HEK293 (cell line): ENCODE measurements around the gene PRKRA.
"Not testable (repeated sequence)": the region's sequence is repeated elsewhere in the genome, so short reads cannot be mapped to it uniquely, and the experiment has no call there.

Experiments
- CTCF ChIA-PET: fragments of 350-600 bp; formaldehyde crosslinking; extraction: SDS; loops from one replicate; lab custom pipeline; 2021; ENCODE audit warnings: antibody characterized with exemption; lab: Yijun Ruan, JAX
- POLR2A ChIA-PET: fragments of 300-600 bp; formaldehyde crosslinking; extraction: SDS; loops from one replicate; lab custom pipeline; 2020; ENCODE audit warnings: antibody characterized with exemption, inconsistent platforms; lab: Yijun Ruan, JAX
- H3K27ac ChIP-seq: fragments of 200-500 bp; sonication (Bioruptor generic); 2 replicates; pipeline ENCODE4 v1.5.1; 2014; ENCODE audit warnings: low read depth, low read length, control low read depth, inconsistent platforms; ENCODE audit errors: extremely low read depth
- H3K36me3 ChIP-seq, 2 experiments: fragments of 200-500 bp in 1 of 2; sonication (Bioruptor generic) in 1 of 2; 1 replicate in 1 of 2; 2 replicates in 1 of 2; pipeline ENCODE4 v1.5.1; 2014 to 2017; ENCODE audit warnings: inconsistent platforms in 2 of 2, low read length in 2 of 2; ENCODE audit not compliant: control insufficient read depth in 2 of 2, insufficient read depth in 1 of 2
- H3K4me1 ChIP-seq: fragments of 200-500 bp; sonication (Bioruptor generic); 2 replicates; pipeline ENCODE4 v1.5.1; 2014; ENCODE audit warnings: mild to moderate bottlenecking, low read length, inconsistent platforms; ENCODE audit not compliant: control insufficient read depth, insufficient read depth
- H3K4me3 ChIP-seq: 2 replicates; pipeline ENCODE4 v1.5.1; 2011; ENCODE audit warnings: low read depth, mild to moderate bottlenecking, control low read depth, low read length, moderate library complexity
- H3K9me3 ChIP-seq: fragments of 200-500 bp; sonication (Bioruptor generic); 2 replicates; pipeline ENCODE4 v1.5.1; 2014; ENCODE audit warnings: low read depth, low read length, inconsistent platforms; ENCODE audit not compliant: control insufficient read depth, insufficient read depth
- AEBP2 ChIP-seq: fragments of 450-650 bp; formaldehyde crosslinking; IDR thresholded peaks from 2 replicates; pipeline ENCODE4 v1.5.1; 2016; ENCODE audit warnings: missing biosample characterization, missing genetic modification characterization, borderline replicate concordance
- ELK4 ChIP-seq: IDR thresholded peaks from 2 replicates; pipeline ENCODE4 v1.6.1; 2011; ENCODE audit warnings: mild to moderate bottlenecking, low read depth, low read length, borderline replicate concordance
- SETDB1 ChIP-seq: IDR thresholded peaks from one replicate; pipeline ENCODE4 v1.6.1; 2017; ENCODE audit warnings: mild to moderate bottlenecking, low read length, moderate library complexity, mixed read lengths; ENCODE audit not compliant: insufficient read length
- SP7 ChIP-seq: fragments of 450-650 bp; formaldehyde crosslinking; IDR thresholded peaks from 2 replicates; pipeline ENCODE4 v1.5.1; 2016; ENCODE audit warnings: missing biosample characterization, missing genetic modification characterization
- TRIM28 ChIP-seq: IDR thresholded peaks from 2 replicates; pipeline ENCODE4 v1.6.1; 2011; ENCODE audit warnings: low read length, control low read depth, borderline replicate concordance
- ZBTB17 ChIP-seq: fragments of 450-650 bp; formaldehyde crosslinking; IDR thresholded peaks from 2 replicates; pipeline ENCODE4 v1.5.1; 2016; ENCODE audit warnings: missing biosample characterization, missing genetic modification characterization
- ZBTB8A ChIP-seq: fragments of 450-650 bp; formaldehyde crosslinking; IDR thresholded peaks from 2 replicates; pipeline ENCODE4 v1.5.1; 2016; ENCODE audit warnings: missing biosample characterization, missing genetic modification characterization
- ZNF18 ChIP-seq: fragments of 450-650 bp; formaldehyde crosslinking; IDR thresholded peaks from 2 replicates; pipeline ENCODE4 v1.5.1; 2016; ENCODE audit warnings: missing biosample characterization, missing genetic modification characterization
- ZNF677 ChIP-seq: fragments of 450-650 bp; IDR thresholded peaks from 2 replicates; pipeline ENCODE4 v1.5.0; 2018; ENCODE audit warnings: missing biosample characterization, mild to moderate bottlenecking, missing genetic modification characterization, moderate library complexity
- ZSCAN4 ChIP-seq: fragments of 450-650 bp; formaldehyde crosslinking; IDR thresholded peaks from 2 replicates; pipeline ENCODE4 v1.5.1; 2017; ENCODE audit warnings: missing biosample characterization, missing genetic modification characterization

Gene PRKRA

GRCh38 chr2:178427458-178427857 is 23.5 kb downstream of the PRKRA start (continued):
- no peak for TF ChIP-seq ZNF18 (tag by site-specific recombination)

GRCh38 chr2:178426388-178426787 is 24.6 kb downstream of the PRKRA start:
- TF ChIP-seq AEBP2 (tag by site-specific recombination) (no peak), ELK4 (no peak), ZSCAN4 (no peak)
- Histone ChIP-seq H3K9me3 (no peaks in the 10 kb centered on the region), H3K27ac (no peak overlapping the region), H3K4me3 (no peak overlapping the region), H3K4me1 (no peaks in the 10 kb centered on the region), H3K36me3 (peaks cover 10 to 53% of the 10 kb centered on the region in 2 experiments)
- ChIA-PET POLR2A (no interaction called here), CTCF (interaction anchor here (0.6 to 1.5 kb wide), 2 partner anchors 12 to 855 kb away, joined by 3 to 6 read pairs; no protein-coding TSS in a partner anchor)

- no peak overlapping the region for H3K4me3 ChIP-seq
- peak; percentile 95 for TF ChIP-seq SETDB1
- 0 out of 2 replicates have a peak, but pooled peaks have one; percentile 37 for TF ChIP-seq TRIM28
- TF ChIP-seq ZBTB8A (tag by site-specific recombination): no peak
- peak; percentile 81 for TF ChIP-seq ZNF677 (tag by site-specific recombination)
- no peak for TF ChIP-seq ZBTB17 (tag by site-specific recombination)
- TF ChIP-seq SP7 (tag by site-specific recombination): no peak
- TF ChIP-seq, all 188 proteins: peak for 3
- H3K4me1 ChIP-seq: no peaks in the 10 kb centered on the region
- peaks cover 2 to 42% of the 10 kb centered on the region in 2 experiments; a peak in 2 of 3 replicates for H3K36me3 ChIP-seq
- POLR2A ChIA-PET: interaction anchor here (0.7 kb wide), 2 partner anchors 25 to 61 kb away, joined by 5 to 6 read pairs; partner anchors contain the start of gene PRKRA
- no peak overlapping the region for H3K27ac ChIP-seq
- CTCF ChIA-PET: interaction anchor here (0.6 to 1.5 kb wide), 2 partner anchors 11 to 293 kb away, joined by 3 to 6 read pairs; no protein-coding TSS in a partner anchor
- H3K9me3 ChIP-seq: no peaks in the 10 kb centered on the region
Observed at GRCh38 chr2:178425255-178425827, 25.6 kb downstream of the PRKRA start.

GRCh38 chr2:178423746-178424145 is 27.2 kb downstream of the PRKRA start:
- H3K27ac ChIP-seq, POLR2A ChIA-PET, H3K9me3 ChIP-seq, H3K4me3 ChIP-seq, H3K4me1 ChIP-seq: not testable (repeated sequence)
- peaks cover 0 to 26% of the 10 kb centered on the region in 2 experiments; a peak in 1 of 3 replicates for H3K36me3 ChIP-seq
- CTCF ChIA-PET: interaction anchor here (1.6 kb wide), 1 partner anchor 9 kb away, joined by 6 read pairs; no protein-coding TSS in a partner anchor
